Measurements from ENCODE around the gene C2CD2. TPM values are rescaled to one million over a fixed set of nuclear protein-coding genes. Genes with fewer than 3 reads are reported as not detected.

Gene C2CD2
- total RNA-seq, 4 donors from 2014 or later: 3.0 to 15.7 (median 7.4) TPM

GRCh38 chr21:41854426-41854995 lies 99.3 kb downstream of the C2CD2 start:
- Histone ChIP-seq H3K4me1 (no peaks in the 10 kb centered on the region), H3K36me3 (peaks cover 0 to 13% (median 2%) of the 10 kb centered on the region in 4 donors), H3K27me3 (no peaks in the 10 kb centered on the region), H3K4me3 (no peak overlapping the region), H3K9me3 (no peaks in the 10 kb centered on the region), H3K27ac (no peak overlapping the region)
- 90% methylated on average over 31 of the region's 31 CpGs; no CpG with 5 or more reads in 1 of the 2 donors for WGBS, 2 donors (ENCODE audit: low coverage in 1 of 2)
- in situ Hi-C loops (cut with MboI; ENCODE audit: low pct_ligation_motif_present in 1 of 4, low pct_unique_long_range_greater_than_20kb in 1 of 4, low sequenced_read_pairs in 3 of 4): loop anchor here in 1 of 4 donors (25.0 kb wide), 1 partner anchor 258 kb away; no protein-coding TSS in a partner anchor
- intact Hi-C loops (cut with DNase I; ENCODE audit: low total_unique reads): no loop called here
- DNase-seq: no peak
- no peak for TF ChIP-seq EP300 (IDR thresholded peaks at IDR 0.05; ENCODE audit: low read depth)
- TF ChIP-seq POLR2AphosphoS5 (IDR thresholded peaks at IDR 0.05): no peak
- TF ChIP-seq POLR2A (IDR thresholded peaks at IDR 0.05): no peak
- no peak for TF ChIP-seq CTCF (IDR thresholded peaks at IDR 0.05)

- intact Hi-C loops (cut with DNase I; ENCODE audit: low total_unique reads): no loop called here
- Histone ChIP-seq H3K4me1 (no peaks in the 10 kb centered on the region), H3K27me3 (no peaks in the 10 kb centered on the region), H3K4me3 (no peak overlapping the region), H3K9me3 (no peaks in the 10 kb centered on the region), H3K36me3 (peaks cover 0 to 13% (median 2%) of the 10 kb centered on the region in 4 donors), H3K27ac (no peak overlapping the region)
- DNase-seq: no peak
- TF ChIP-seq POLR2A (IDR thresholded peaks at IDR 0.05) (no peak), EP300 (IDR thresholded peaks at IDR 0.05; ENCODE audit: low read depth) (no peak), POLR2AphosphoS5 (IDR thresholded peaks at IDR 0.05) (no peak), CTCF (IDR thresholded peaks at IDR 0.05) (no peak)
- in situ Hi-C loops (cut with MboI; ENCODE audit: low pct_ligation_motif_present in 1 of 4, low pct_unique_long_range_greater_than_20kb in 1 of 4, low sequenced_read_pairs in 3 of 4): loop anchor here in 1 of 4 donors (25.0 kb wide), 1 partner anchor 259 kb away; no protein-coding TSS in a partner anchor
- 88% methylated on average over 9 of the region's 9 CpGs; no CpG with 5 or more reads in 1 of the 2 donors for WGBS, 2 donors (ENCODE audit: low coverage in 1 of 2)
These were observed 100.9 kb downstream of the C2CD2 start for GRCh38 chr21:41852929-41853320.

- Histone ChIP-seq H3K36me3 (peaks cover 0 to 13% (median 0%) of the 10 kb centered on the region in 4 donors), H3K4me3 (no peak overlapping the region), H3K27ac (no peak overlapping the region), H3K27me3 (no peaks in the 10 kb centered on the region), H3K4me1 (no peaks in the 10 kb centered on the region), H3K9me3 (no peaks in the 10 kb centered on the region)
- TF ChIP-seq EP300 (IDR thresholded peaks at IDR 0.05; ENCODE audit: low read depth) (no peak), POLR2A (IDR thresholded peaks at IDR 0.05) (no peak), CTCF (IDR thresholded peaks at IDR 0.05) (no peak), POLR2AphosphoS5 (IDR thresholded peaks at IDR 0.05) (no peak)
- 90 to 100% methylated on average over 2 to 16 of the region's 21 CpGs for WGBS, 2 donors (ENCODE audit: low coverage in 1 of 2)
- intact Hi-C loops (cut with DNase I; ENCODE audit: low total_unique reads): no loop called here
- in situ Hi-C loops (cut with MboI; ENCODE audit: low pct_ligation_motif_present in 1 of 4, low pct_unique_long_range_greater_than_20kb in 1 of 4, low sequenced_read_pairs in 3 of 4): loop anchor here in 1 of 4 donors (25.0 kb wide), 1 partner anchor 260 kb away; no protein-coding TSS in a partner anchor
- DNase-seq: no peak
These were observed 101.5 kb downstream of the C2CD2 start for GRCh38 chr21:41852151-41852928.

- in situ Hi-C loops (cut with MboI; ENCODE audit: low pct_ligation_motif_present in 1 of 4, low pct_unique_long_range_greater_than_20kb in 1 of 4, low sequenced_read_pairs in 3 of 4) (loop anchor here in 1 of 4 donors (25.0 kb wide), 1 partner anchor 261 kb away; no protein-coding TSS in a partner anchor), intact Hi-C loops (cut with DNase I; ENCODE audit: low total_unique reads) (no loop called here)
- WGBS, 2 donors (ENCODE audit: low coverage in 1 of 2): 91 to 100% methylated on average over 3 to 23 of the region's 23 CpGs
- H3K9me3 ChIP-seq: no peaks in the 10 kb centered on the region
- no peaks in the 10 kb centered on the region for H3K4me1 ChIP-seq
- H3K36me3 ChIP-seq: peaks cover 0 to 4% (median 0%) of the 10 kb centered on the region in 4 donors
- no peak overlapping the region for H3K27ac ChIP-seq
- H3K27me3 ChIP-seq: no peaks in the 10 kb centered on the region
- H3K4me3 ChIP-seq: no peak overlapping the region
- DNase-seq: no peak
- TF ChIP-seq POLR2AphosphoS5 (IDR thresholded peaks at IDR 0.05) (no peak), EP300 (IDR thresholded peaks at IDR 0.05; ENCODE audit: low read depth) (no peak), CTCF (IDR thresholded peaks at IDR 0.05) (no peak), POLR2A (IDR thresholded peaks at IDR 0.05) (no peak)
These were observed 102.6 kb downstream of the C2CD2 start for GRCh38 chr21:41851090-41851790.

All from transverse colon (tissue), 4 donors.